ENCODE data around the gene KRT15.

Gene KRT15

DNA sequence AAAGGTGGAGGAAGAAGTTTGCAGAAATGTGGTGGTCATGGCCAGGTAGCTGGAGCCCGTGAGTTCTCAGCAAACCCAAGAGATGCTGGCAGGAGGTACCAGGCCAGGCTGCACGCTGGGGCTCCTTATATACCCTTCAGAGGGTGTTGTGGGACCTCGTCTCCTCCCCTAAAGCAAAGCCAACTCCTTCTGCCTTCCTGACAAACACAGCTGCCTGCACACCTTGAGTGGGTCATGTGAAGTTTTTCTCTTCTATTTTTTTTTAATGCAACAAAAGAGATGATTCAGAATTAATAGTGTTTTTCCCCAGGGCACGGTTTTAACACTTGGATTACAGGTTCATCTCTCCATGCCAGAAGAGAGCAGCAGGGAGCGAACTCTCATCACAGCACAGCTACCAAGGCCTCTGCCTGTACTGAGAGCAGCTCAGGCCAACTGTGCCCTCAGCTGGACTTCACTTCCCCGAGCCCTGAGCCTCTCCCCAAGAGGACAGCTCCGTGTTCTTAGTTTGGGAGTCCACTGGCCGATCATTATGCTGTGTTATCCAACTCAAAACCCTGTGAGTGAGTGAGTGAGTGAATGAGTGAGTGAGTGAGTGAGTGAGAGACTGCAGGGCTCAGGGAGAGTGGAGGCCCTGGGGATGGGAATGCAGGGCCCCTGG, at the start of gene KRT15:
KRT15 (minus strand) TSS at position 102 of the 661 bp plus-strand sequence; CDS start at position 39, 63 bp downstream.
- no peak for DNase-seq

DNA sequence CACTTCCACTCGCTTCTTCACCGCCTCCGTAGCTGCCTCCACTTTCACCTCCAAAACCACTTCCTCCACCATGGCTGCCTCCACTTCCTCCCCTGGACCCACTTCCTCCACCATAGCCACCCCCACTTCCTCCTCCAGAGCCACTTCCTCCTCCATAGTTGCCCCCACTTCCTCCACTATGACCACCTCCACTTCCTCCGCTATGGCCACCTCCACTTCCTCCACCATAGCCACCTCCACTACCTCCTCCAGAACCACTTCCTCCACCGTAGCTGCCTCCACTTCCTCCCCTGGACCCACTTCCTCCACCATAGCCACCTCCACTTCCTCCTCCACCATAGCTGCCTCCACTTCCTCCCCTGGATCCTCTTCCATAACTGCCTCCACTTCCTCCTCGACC, 48.6 kb upstream of the KRT15 start:
- DNase-seq, result no peak

DNA sequence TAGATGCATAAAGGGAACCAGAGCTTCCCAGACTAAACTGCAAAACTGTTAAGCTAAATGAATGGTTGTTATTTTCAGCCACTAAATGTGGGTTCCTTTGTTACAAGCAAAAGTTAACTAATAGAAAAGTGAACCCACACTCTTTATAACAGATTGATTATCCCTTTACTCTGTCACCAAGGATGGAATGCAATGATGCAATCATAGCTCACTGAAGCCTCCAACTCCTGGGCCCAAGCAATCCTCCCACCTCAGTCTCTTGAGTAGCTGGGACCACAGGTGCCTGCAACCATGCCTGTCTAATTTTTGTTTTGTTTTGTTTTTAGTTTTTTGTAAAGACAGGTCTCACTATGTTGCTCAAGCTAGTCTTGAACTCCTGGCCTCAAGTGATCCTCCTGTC, 46.6 kb upstream of the KRT15 start:
- DNase-seq, result no peak

DNA sequence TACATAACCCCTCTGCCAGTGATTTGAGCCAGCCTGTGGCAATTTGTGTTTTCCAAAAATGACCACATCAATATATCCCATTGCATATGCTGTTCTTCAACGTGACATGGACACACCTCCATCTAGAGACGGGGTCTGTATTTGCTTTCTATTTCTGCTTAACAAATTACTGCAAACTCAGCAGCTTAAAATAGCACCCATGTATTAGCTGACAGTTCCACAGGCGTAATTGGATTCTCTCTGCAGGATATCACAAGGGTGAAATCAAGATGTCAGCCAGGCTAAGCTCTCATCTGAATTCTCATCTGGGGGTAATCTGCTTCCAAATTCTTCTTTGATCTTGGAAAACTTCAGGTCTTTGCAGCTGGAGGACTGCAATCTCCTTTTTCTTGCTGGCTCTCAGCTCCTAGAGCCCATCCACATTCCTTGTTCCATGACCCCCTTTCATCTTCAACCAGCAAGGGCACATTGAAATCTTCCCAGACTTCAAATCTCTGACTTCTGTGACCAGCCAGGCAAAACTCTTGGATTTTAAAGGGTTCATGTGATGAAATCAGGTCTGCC, 45.0 kb upstream of the KRT15 start:
- no peak for DNase-seq

DNA sequence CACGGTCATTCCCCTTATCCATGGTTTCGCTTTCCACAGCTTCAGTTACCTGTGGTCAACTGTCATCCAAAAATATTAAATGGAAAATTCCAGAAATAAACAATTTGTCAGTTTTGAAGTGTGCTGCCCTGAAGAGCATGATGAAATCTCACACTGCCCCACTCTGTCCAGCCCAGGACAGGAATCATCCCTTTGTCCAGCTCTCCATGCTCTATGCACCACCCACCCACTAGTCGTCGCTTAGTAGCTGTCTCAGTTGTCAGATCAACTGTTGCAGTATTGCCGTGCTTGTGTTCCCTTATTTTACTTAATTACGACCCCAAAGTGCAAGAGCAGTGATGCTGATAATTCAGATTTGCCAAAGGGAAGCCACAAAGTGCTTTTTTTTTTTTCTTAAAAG, 42.9 kb upstream of the KRT15 start:
- no peak for DNase-seq

DNA sequence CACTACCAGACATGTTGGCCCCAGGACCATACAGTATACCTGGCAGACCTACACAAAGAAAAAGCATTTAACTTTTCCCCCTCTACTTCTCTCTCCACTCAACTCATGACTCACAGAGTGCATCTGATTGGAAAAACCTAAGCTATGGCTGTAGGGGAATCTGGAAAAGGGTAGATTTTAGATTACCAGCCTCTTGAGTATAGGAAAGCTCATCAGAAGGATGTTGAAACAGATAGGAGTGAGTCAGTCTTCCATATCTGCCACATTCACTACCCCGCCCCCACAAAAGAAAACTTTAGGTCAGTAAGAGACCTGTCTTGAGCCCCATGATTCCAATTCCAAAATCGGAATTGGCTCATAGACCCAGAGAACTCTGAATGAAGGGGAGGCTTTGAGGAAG, 40.9 kb upstream of the KRT15 start:
- no peak for DNase-seq

DNA sequence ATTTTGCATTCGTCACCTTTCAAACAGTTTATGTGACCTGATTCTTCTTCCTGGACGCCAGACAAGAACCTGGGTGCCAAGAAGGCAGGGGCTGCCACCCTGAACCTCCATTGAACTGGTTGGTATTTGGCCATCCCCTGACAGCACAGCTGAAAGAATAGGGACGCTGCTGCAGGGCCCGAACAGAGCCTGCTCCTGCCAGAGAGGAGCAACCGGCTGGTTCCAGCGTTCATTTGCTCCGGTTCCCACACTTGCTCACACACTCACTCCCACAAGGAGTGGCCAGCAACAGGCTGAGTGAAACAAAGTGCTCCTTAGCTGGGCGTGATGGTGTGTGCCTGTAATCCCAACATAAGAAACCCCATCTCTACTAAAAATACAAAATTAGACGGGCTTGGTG, 38.2 kb upstream of the KRT15 start:
- DNase-seq, result no peak

DNA sequence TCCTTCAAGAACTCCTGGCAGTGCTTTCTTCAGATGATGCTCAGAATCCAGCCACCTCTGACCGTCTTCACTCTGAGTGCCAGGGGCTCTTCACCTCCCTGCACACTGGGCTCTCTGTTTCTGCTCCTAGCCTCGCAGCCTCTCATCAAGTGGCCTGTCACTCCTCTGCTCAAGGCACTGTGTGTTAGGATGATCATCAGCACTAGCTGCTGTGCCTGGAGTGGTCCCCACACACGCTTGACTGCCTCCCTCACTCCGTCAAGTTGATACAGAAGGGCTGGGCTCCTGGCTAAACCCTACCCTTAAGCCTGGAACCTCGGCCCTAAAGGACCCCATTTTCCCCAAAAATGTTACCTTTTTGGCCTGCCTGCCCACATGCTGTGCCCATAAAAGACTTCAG, 37.6 kb upstream of the KRT15 start:
- DNase-seq, result no peak

DNA sequence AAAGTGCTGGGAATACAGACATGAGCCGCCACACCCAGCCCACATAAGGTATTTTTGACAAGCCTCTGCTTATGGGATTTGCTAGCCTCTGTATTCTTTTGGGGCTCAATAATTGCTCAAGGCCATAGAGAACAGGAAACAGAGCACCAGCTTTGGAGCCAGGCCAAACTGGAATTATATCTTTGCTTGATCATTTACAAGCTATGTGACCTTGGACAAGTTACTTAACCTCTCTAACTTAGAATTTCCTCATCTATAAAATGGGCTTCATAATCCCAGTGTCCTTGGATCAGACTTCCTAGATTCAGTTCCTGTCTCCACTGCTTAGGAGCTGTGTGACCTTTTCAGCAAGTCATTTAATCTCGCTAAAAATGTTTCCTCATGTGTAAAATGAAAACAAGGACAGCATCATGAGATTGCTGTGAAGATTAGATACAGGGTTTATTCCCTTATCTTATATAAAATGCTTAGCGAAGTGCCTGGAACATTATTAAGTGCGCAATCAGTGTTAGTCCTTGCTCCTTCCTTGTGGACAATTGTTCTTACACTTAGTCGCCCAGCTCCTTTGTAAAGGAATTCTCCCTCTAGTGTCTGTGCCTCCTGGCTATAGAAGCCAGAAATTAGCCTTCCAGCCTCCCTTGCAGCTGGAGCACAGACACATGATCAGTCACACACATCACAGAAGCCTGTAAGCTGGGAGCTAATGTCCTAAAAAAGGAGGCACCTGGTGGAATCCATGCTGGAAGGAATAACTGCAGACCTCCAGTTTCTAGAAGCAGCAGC, 36.6 kb upstream of the KRT15 start:
- DNase-seq, result no peak

DNA sequence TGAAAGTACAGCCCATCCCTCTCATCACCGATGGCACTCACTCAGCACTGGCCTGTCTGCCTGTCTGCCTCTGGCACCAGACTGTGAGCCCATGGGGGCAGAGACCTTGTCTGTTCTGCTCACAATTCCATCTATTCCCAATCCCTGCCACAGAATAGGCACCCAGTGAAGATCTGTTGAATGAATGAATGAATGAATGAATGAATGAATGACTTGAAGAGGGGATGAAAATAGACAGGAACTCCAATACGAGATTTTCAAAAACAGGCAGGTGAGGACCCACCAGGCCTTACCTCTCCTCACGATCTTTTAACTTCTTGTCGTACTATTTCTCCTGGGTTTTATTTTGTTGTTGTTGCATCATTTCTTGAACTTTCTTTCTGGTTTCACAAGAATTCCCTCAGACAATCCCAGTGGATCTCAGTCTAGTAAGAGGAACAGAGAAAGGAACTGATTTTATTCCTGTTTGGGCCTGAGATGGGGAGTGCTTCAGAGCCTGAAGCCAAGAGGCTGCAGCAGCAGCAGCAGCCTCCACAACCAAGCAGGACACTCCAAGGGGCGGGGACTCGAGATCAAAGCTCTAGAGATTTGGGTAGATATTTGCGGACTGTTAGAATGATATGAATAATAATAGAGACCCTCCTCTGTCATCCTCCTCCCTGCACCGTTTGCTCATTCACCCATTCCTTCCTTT, 35.4 kb upstream of the KRT15 start:
- DNase-seq, result no peak

DNA sequence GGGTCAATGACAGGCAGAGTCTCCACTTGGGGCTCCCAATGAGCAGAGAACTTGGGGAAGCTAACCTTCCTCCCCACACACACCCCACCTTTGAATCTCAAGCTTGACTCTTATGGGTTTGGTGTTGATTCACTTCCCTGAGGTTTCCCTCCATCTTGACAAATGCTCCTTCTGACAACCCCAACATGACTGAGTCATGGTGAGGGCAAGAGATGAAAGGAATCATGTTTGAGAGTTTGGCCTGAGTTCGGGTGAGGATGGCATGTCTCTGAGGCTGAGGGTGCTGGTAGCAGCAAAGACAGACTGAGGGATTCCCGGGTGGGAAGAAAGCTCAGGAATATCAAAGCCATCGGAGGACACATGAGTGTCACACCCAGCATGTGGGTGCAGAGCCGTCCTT, 34.5 kb upstream of the KRT15 start:
- no peak for DNase-seq

DNA sequence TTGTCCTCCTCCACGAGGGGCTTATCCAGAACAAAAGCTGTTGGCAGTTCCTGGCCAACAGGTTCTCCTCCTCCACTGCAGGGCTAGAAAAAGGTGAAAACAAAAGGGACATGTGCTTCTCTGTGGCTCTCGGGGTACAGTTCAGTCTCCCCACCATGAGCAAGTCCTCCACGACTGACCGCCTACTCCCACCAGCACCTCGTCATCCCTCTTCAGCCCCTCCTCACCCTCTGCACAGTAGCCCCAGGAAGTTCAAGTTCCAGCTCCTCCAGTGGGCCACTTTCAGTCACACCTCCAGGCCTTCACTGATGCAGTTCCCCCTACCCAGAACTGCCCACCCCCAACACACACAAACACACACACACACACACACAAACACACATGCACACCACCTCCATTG, 33.8 kb upstream of the KRT15 start:
- no peak for DNase-seq

DNA sequence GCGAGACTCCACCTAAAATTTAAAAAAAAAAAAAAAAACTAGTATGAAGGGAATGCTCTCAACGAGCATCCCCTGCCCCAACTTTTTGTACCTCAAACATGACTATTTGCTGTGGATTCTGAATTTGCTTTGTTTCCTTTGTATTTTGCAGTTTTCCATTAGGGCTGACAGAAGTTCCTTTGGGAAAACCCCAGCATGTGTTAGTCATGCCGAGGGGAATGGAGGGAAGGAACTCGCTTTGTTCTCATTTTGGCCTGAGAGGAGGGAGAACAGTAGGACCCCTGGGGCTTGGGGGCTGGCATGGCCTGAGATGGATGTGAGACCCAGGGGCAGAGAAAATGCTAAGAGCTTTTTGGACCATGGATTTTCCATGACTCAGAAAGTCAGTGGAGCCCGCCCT, 32.7 kb upstream of the KRT15 start:
- no peak for DNase-seq

DNA sequence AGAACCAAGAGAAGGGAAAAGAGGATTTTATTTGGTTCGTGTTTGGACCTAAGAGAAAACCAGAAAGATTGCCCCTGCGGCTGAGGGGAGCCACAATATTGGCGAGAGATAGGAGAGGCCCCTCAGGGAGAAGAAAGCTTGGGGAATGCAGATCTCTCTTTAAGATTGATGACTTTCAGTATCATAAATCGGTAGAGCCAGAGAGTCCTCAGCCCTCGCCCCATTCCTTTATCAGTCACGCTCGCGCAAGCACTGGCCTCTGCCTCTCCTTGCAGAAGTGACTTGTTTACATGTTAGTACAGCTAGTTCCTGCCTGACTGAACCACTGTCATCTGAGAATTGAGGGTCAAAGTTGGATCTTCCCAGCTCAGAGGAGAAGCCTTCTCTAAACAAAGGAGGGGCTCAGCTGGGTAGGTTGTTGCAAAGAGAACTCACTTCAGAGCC, 30.9 kb upstream of the KRT15 start:
- no peak for DNase-seq

DNA sequence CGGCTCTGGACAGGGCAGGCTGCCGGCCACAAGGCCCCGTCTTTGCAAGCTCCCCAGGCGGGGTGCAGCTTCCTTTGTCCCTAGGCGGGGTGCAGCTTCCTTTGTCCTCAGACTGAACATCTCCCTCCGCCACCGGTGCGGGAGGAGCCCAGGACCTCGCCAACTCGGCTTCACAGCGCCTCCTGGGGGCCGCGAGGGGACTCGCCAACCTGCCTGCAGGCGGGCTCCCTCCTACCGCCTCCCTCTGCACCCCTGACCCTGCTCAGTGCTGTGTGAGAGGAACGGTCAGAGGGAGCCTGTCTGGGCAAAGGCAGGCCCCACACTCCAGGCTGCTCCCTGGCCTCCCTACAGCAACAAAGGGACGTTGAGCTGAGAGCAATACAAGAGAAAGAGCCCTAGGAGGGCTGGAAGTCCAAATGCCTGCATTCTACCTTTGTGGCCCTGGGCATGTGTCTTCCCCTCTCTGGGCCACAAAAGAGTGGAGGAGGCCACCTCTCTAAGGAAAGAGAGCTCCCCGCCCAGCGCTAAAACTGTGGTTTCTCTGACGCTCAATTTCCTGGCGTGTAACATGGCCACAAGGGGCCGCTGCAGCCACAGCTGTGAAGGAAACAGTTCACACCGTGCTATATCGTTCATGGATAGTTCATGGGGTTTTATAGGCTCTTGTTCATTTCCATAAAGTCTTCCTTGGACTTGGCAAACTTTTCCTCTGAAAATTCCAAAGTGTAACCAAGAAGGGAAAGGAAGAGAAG, 30.3 kb upstream of the KRT15 start:
- DNase-seq, result peak; percentile 8

DNA sequence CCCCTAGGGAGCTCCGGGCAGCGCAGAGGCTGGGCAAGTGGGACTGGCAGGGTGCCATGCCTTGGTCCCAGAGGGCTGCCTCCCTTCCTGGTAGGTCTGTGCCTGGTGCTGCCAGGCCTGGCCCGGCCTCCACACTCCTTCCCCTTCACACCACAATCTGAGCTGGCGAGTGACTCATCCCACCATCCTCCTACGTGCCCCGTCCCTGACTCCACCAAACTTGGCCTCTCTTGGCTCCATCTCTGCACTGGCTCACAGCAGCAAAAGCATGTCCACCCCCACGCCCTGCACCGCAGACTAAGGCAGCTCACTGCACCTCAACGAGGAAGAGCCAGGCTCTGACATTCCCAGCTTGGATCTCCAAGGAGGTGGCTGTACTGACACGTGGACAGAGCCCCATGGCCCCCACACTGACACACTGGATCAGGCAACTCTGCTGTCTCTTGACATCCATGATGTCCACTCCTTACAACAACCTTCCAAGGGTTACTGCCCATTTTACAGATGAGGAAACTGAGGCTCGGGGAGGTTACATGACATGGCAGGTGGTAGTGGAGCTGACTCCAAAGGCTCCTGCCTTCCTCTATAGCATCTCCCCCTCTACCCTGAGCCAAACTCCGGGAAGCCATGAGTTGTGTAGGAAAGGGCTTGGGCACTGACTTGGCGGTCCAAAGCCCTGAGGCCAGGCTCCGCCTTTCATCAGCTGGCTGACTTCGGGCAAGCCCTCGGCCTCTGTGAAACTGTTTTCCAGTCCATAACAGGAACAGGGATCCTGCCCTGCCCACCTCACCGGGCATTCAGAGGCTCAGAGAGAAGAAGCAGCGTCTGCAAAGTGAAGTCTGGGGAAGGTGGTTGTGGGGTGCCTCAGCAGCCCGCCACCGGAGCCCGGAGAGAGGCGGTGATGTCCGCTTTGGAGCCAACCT, 29.5 kb upstream of the KRT15 start:
- no peak for DNase-seq

DNA sequence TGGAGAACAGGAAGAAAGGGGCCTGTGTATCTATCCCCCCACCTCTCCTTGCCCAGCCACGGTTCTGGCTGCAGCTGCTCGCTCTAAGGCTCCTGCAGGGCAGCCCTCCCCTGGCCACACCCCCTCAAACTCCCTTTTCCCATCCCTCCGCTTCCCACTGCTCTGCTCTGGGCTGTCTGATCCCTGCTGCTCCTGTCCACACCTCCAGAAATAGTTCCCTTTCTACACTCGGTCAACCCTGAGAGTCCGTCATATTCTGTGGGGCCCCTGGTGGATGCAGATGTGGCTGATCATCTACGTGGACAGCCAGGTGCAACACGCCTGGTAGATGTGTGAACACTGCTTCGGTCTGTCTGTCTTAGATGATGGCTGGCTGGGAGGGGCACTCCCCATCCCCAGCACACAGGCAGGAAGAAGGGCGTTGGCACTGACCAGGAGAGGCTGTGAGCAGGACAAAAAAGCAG, 28.7 kb upstream of the KRT15 start:
- no peak for DNase-seq

DNA sequence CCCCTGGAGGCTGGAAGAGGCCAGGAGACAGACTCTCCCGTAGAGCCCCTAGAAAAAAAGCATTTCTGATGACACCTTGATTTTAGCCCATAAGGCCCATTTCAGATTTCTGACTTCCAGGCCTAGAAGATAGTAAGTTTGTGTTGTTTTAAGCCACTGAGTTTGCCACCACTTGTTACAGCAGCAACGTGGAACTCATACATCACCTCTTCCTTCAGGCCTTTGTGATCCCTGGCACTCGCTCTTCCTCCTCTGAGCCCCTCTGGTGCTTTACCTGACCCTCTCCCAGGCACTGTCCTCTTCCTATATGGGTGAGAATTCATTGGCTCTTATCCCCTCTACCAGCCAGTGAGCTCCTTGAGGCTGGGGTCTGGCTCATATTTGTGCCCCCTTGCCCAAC, 28.1 kb upstream of the KRT15 start:
- no peak for DNase-seq

DNA sequence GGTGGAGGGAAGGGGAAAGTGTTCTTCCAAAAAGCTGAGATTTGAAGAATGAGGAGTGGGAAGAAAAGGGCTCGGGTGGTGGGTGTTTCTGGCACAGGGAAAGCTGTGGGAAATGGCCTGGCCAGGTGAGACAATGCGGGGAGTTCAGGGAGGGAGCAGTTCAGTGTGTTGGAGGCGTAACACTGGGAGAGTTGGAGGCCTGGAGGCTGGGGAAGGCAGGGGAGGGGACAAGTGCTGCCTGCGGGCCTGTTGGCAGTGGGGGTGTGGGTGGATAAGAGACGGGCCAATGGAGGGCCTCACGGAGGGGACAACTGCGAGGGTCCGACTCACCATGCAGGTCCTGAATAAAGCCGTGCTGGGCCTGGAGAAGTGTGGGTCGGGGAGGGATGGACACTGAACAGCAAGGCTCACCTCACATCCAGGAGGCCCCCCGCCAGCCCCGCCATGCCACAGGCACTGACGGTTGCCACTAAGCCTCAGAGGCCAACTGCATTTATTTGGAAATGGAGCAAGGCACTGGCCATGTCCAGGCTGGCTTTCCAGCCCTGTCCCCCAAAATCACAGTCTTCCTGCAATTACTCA, 27.2 kb upstream of the KRT15 start:
- no peak for DNase-seq

DNA sequence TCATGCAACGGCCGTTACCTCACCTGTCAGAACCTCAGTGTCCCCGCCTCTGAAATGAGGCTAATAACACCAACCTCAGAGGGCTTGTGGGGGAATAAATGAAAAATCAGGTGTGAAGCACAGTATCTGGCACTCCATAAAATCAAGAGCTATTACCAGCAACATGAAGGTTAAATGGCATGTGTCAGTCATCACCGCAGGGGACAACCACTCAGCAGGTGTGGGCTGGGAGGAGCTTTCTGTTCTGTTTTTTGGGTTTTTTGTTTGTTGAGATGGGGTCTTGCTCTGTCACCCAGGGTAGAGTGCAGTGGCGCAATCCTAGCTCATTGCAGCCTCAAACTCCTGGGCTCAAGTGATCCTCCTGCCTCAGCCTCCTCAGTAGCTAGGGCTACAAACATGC, 26.2 kb upstream of the KRT15 start:
- DNase-seq, result no peak

DNA sequence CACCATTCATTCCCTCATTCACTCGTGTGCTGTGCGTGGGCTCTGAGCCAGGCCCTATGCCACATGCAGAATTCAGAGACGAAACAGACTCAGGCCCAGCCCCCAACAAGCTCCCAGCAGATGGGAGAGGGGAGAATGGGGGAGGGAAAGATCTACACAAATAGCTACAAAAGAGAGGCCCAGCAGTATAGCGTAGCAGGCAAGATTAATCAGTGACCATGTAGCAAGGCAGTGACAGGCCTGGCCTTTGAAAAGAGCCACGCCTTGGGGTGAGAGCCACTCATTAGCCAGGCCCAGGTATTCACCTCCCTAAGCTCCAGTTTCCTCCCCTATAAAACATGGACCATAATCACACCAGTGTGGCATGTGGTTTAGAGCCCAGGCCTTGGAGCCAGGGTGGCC, 25.8 kb upstream of the KRT15 start:
- DNase-seq, result no peak

Measured in SHP77 treated with DMSO at 0.1 percent for 48 hours (cell line).